Measurements from ENCODE around the gene ZYG11B.

DNA sequence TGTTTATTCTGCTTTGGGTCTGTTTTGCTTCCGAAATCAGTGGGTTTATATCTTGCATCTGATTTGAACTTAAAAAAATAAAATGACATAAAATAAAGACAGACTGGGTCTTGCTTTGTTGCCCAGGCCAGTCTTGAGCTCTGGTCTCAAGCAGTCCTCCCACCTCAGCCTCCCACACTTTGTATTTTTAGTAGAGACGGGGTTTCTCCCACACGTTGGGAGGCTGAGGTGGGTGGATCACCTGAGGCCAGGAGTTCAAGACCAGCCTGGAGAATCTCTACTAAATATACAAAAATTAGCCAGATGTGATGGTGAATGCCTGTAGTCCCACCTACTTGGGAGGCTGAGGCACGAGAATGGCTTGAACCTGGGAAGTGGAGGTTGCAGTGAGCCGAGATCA, 122.2 kb downstream of the ZYG11B start:
- TF ChIP-seq SNAI2 (CRISPR knock-in tag; IDR thresholded peaks at IDR 0.05) (no peak), PPARA (CRISPR knock-in tag; IDR thresholded peaks at IDR 0.05; ENCODE audit: borderline replicate concordance) (no peak), ZFP3 (CRISPR knock-in tag; IDR thresholded peaks at IDR 0.05) (no peak), ZNF8 (CRISPR knock-in tag; IDR thresholded peaks at IDR 0.05) (no peak), CREB5 (CRISPR knock-in tag; IDR thresholded peaks at IDR 0.05; ENCODE audit: low read depth) (no peak), ARNTL (CRISPR knock-in tag; IDR thresholded peaks at IDR 0.05; ENCODE audit: borderline replicate concordance, low read depth) (no peak), ZFP30 (CRISPR knock-in tag; IDR thresholded peaks at IDR 0.05) (no peak), CSDC2 (CRISPR knock-in tag; IDR thresholded peaks at IDR 0.05) (no peak), OSR1 (CRISPR knock-in tag; IDR thresholded peaks at IDR 0.05) (no peak)
- TF ChIP-seq, protein P1, sequence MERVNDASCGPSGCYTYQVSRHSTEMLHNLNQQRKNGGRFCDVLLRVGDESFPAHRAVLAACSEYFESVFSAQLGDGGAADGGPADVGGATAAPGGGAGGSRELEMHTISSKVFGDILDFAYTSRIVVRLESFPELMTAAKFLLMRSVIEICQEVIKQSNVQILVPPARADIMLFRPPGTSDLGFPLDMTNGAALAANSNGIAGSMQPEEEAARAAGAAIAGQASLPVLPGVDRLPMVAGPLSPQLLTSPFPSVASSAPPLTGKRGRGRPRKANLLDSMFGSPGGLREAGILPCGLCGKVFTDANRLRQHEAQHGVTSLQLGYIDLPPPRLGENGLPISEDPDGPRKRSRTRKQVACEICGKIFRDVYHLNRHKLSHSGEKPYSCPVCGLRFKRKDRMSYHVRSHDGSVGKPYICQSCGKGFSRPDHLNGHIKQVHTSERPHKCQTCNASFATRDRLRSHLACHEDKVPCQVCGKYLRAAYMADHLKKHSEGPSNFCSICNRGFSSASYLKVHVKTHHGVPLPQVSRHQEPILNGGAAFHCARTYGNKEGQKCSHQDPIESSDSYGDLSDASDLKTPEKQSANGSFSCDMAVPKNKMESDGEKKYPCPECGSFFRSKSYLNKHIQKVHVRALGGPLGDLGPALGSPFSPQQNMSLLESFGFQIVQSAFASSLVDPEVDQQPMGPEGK (CRISPR knock-in tag; IDR thresholded peaks at IDR 0.05; ENCODE audit: borderline replicate concordance) = no peak
